HG03575 (cell line): ENCODE measurements around the gene GRID1.
"Not testable (repeated sequence)": the region's sequence is repeated elsewhere in the genome, so short reads cannot be mapped to it uniquely, and the experiment has no call there.

Experiments
- ATAC-seq: cut with Tn5 transposase; IDR thresholded peaks from one replicate; pipeline ENCODE4 v1.9.1; 2021; ENCODE audit not compliant: unreplicated experiment, insufficient number of reproducible peaks, low FRiP score; ENCODE audit errors: extremely low read depth

The GRID1 gene

DNA sequence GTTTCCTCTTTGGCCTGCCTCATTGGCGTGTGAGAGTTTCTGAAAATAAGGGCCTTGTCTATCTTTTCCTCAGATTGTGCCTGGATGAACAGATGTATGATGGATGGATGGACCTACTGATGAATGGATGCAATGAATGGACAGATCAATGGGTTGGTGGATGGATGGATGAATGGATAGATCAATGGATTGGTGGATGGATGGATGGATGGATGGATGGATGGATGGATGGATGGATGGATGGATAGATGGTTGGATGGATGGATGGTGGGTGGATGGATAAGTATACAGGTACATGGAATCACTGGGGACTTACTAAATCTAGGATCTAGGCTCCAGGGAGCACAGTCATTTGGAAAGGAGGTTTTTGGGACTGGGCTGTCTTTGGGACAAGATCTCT is 331.9 kb downstream of the GRID1 start:
- ATAC-seq: no peak

DNA sequence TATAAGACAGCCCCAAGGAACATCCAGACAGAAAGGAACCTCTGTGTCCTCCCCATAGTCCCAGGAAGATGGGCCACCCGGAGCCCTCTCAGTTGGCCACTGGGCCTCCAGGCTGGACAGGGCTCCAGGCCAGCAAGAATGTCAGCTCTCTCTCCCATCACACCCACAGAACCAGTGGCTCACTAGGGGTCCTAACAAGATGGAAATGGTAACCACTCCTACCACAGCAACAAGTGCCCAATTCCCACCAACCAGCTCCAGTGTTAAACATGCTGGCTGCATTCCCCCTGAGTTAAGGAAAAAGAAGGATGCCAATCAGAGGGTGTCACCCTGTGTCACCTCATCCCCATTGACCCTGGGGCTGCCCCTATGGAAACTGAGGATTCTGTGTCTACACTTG is 333.0 kb downstream of the GRID1 start:
- ATAC-seq: no peak

- ATAC-seq: not testable (repeated sequence)
These were observed 334.5 kb downstream of the GRID1 start for GRCh38 chr10:86032087-86032486.

DNA sequence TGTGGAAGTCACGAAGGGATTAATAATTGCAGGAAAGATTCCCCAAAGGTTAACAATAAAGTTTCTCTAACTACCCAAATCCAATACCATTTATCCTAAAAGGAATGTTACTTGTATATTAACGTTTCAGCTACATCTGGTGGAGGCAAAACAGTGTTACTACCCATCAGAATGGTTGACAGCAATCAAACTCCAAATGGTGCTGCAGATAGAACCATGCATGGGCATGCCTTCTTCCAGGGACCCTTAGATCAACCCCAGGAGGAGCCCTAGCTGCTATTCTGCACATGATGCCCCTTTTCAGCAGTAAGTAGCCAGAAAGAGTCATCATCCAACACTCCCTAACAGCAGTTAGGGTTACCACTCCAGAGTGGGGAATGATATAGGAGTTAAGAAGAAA is 336.3 kb downstream of the GRID1 start:
- no peak for ATAC-seq

- no peak for ATAC-seq
These were observed 339.2 kb downstream of the GRID1 start for GRCh38 chr10:86027346-86027745.

DNA sequence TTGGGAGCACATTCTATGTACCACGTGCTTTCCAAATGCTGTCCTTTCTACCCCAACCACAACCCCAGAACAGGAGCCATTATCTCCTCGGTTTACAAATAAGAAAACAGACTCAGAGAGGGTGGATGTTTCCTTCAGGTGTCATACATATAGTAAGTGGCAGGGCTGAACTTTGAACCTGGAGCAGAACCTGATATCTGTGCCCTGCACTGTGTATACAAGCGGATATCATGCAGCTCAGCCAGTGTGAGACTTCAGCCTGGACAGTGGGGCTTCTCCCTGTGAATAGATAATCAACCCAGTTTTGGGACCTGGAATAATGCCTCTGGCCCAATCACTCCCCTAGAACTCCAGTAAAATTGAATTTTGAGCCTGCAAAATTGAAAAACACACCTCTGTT is 341.1 kb downstream of the GRID1 start:
- ATAC-seq: no peak

- ATAC-seq: no peak
These were observed 342.1 kb downstream of the GRID1 start for GRCh38 chr10:86024281-86025041.

DNA sequence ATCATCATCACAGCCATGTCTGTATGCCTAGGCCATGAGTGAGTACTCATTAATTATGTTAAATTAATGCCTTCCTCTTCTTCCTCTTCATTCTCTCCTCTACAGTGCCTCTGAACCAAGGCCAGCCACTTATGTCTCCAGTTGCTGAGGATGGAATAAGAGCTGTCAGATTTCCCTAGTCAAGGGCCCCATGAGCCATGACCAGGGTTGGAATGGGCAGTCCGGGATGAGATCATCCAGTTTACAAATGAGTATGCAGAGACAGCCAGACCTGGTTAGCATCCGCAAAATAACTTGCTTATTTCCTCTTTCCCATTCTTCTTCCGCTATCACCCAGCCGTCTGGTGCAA is 342.7 kb downstream of the GRID1 start:
- ATAC-seq: no peak

GRCh38 chr10:86023336-86023735 is 343.3 kb downstream of the GRID1 start:
- no peak for ATAC-seq

DNA sequence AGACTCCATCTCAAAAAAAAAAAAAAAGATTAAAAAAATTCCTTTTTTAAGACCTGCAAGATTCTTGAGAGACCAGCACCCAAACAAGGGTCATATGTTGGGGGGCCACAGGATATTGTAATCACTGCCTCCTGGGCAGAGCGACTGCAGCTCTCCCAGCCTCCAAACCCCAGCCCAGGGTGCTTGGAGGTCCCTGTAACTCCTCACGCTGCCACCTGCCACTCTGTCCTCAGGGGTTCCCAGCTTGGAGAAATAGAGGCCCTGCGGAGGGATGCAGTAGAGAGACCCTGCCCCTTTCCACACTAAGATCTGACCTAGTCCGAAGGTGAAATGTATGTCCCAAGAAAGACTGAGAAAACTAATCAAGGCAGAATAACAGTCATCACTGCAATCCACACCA is 343.7 kb downstream of the GRID1 start:
- ATAC-seq: no peak

- ATAC-seq: no peak
These were observed 346.5 kb downstream of the GRID1 start for GRCh38 chr10:86020134-86020533.

DNA sequence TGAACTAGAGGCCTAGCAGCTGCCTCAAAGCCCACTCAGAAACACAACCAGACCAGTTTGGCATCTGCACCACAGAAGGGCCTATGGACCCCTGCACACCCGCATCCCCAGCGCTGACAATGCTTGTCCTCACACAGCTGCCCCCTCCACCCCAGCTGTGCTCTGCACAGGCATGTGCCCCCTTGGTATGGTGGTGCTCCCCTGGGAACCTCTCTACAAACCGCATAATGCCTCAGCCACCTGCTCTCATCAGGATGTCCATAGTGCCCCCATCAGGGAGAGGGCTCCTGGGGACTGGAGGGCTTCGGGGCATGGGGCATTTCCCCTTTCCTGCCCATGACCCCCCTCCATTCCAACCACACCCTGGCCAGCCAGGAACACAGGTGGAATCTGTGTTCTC is 347.5 kb downstream of the GRID1 start:
- ATAC-seq: no peak

GRCh38 chr10:86018735-86019058 is 347.9 kb downstream of the GRID1 start:
- ATAC-seq: no peak

DNA sequence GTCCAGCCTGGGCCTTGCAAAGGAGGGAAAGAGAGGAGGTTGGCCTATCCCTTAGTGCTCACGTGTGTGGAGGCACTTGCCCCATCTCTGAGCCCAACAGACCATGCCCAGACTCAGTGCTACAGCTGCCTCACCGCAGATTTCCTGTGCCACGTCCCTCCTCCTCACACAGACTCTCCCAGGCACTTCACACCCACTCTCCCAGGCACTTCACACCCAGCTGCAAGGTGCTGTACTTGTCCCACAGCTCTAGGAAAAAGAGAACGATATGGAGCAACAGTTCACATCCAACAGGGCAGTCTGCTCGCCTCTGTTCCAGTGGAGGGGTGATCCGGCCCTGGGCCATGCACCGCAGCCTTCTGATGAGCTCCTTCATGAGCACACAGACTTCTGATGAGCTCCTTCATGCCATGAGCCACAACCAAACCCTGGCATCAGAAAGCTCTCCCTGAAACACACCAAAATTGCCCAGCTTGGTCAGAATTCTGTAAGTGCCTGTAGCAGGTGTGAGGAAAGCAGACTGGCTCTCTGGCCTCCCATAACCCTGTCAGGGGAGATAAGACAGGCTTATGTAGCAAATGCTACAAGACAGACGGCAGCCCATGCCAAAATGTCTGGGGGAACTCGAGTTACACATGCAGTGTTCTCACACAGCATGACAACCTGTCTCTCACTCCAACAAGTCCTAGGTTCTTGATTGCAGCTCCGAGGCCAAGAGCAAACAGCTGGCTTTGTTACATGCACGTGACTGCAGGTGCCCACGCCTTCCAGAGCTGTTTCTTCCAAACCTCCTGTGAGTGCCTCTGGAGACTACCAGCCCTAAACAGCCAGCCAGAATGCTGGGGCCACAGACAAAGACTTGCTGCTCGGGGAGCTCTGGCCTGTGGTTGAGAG is 348.5 kb downstream of the GRID1 start:
- ATAC-seq: no peak

GRCh38 chr10:86013568-86013967 is 353.0 kb downstream of the GRID1 start:
- no peak for ATAC-seq

GRCh38 chr10:86007171-86007570 is 359.4 kb downstream of the GRID1 start:
- ATAC-seq: no peak

GRCh38 chr10:86004337-86004736 is 362.3 kb downstream of the GRID1 start:
- no peak for ATAC-seq

GRCh38 chr10:86003201-86003621 is 363.4 kb downstream of the GRID1 start:
- ATAC-seq: no peak

DNA sequence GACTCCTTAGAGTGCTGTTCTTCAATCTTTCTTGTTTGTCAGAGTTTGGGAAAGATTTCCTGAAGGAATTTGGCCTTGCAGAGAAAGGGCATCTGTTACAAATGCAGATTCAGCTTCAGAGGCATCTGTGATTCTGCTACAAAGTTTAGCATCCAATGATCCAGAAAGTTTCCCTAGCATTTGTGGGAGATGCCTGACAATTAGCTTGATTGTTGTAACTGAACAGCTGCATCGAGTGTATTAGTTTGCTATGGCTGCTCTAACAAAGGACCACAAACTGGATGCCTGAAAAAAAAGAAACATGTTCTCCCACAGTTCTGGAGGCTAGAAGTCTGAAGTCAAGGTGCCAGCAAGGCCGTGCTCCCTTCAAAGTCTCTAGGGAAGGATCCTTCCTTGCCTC is 365.1 kb downstream of the GRID1 start:
- ATAC-seq: no peak

DNA sequence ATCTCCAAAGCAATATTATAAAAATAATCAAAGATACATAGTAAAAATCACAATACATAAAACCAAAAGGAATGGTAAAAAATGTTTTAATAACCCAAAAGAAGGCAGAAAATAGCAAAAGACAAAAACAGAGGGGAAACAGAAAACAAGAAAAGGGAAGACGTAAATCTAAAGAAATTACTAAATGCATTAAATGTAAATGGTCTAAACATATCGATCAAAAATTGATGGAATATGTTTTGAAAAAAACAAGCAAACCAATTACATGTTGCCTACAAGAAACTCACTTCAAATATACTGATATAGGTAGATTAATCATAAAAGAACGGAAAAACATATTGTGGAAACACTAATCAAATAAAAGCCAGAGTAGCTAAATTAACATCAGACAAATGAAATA is 369.1 kb downstream of the GRID1 start:
- ATAC-seq: no peak
